Gastroesophageal sphincter (tissue), 4 donors: ENCODE measurements around the gene PRKCD. TPM values are rescaled to one million over a fixed set of nuclear protein-coding genes. Genes with fewer than 3 reads are reported as not detected.

ENCODE experiments used
- ATAC-seq: fragments of 150-250 bp; one replicate; pipeline ENCODE4 v1.9.1; 2016; ENCODE audit warnings: mild to moderate bottlenecking, moderate library complexity
- H3K27ac ChIP-seq, 4 donors: fragments of 200-600 bp; sonication (generic) in 3 of 4; 1 replicate in 3 of 4; 2 replicates in 1 of 4; pipeline ENCODE4 v1.5.1; 2016 to 2019
- H3K27me3 ChIP-seq: fragments of 200-600 bp; sonication (generic); one replicate; pipeline ENCODE4 v1.5.1; 2019
- H3K36me3 ChIP-seq, 2 donors: fragments of 200-600 bp; sonication (generic); one replicate each; pipeline ENCODE4 v1.5.1; 2019; ENCODE audit warnings: control low read depth in 1 of 2
- H3K4me1 ChIP-seq, 3 donors: fragments of 200-600 bp; sonication (generic); 1 replicate in 2 of 3; 2 replicates in 1 of 3; pipeline ENCODE4 v1.5.1; 2016 to 2019; ENCODE audit warnings: control low read depth in 2 of 3
- H3K4me3 ChIP-seq, 2 donors: fragments of 200-600 bp; sonication (generic); one replicate each; pipeline ENCODE4 v1.5.1; 2019; ENCODE audit warnings: mild to moderate bottlenecking in 1 of 2, moderate library complexity in 1 of 2
- H3K9me3 ChIP-seq, 3 donors: fragments of 200-600 bp; sonication (generic); one replicate each; pipeline ENCODE4 v1.5.1; 2017 to 2019; ENCODE audit warnings: control low read depth in 2 of 3
- CTCF ChIP-seq, 4 experiments: fragments of 200-600 bp in 2 of 4; fragments of 450-650 bp in 2 of 4; sonication (generic) in 1 of 4; IDR thresholded peaks; one replicate each; pipeline ENCODE4 v1.5.1; 2017 to 2019; ENCODE audit warnings: antibody characterized with exemption in 4 of 4, mild to moderate bottlenecking in 2 of 4, moderate library complexity in 2 of 4
- EP300 ChIP-seq: sonication (generic); formaldehyde crosslinking; IDR thresholded peaks from one replicate; pipeline ENCODE4 v1.6.1; 2017; ENCODE audit warnings: antibody characterized with exemption, mild to moderate bottlenecking
- POLR2A ChIP-seq, 2 donors: fragments of 450-650 bp; IDR thresholded peaks; one replicate each; pipeline ENCODE4 v1.6.1; 2017; ENCODE audit warnings: antibody characterized with exemption in 2 of 2, mild to moderate bottlenecking in 2 of 2, moderate library complexity in 1 of 2
- POLR2AphosphoS5 ChIP-seq: sonication (generic); formaldehyde crosslinking; IDR thresholded peaks from one replicate; pipeline ENCODE4 v1.6.1; 2017; ENCODE audit warnings: antibody characterized with exemption
- WGBS, 2 donors: methylation state at CpG; one replicate each; pipeline ENCODE4 v1.1.5; 2018; ENCODE audit warnings: low coverage in 1 of 2; 5-methylcytosine and 5-hydroxymethylcytosine counted together
- total RNA-seq, 4 donors: library from RNA; depleted of rRNA; stranded (reverse); fragments of >200 nt; gene quantifications; one replicate each; pipeline ENCODE4 v1.1.0, GENCODE V29; 2016

The PRKCD gene
- total RNA-seq, 4 donors from 2014 or later = 5.5 to 10.1 (median 7.6) TPM

GRCh38 chr3:53187430-53187829, 26.4 kb downstream of the PRKCD start:
- Histone ChIP-seq H3K4me3 (no peak overlapping the region), H3K9me3 (no peaks in the 10 kb centered on the region), H3K36me3 (peaks cover 0 to 96% of the 10 kb centered on the region in 2 donors), H3K27me3 (no peaks in the 10 kb centered on the region), H3K27ac (no peak overlapping the region), H3K4me1 (no peaks in the 10 kb centered on the region)
- ATAC-seq = no peak
- WGBS, 2 donors = 69 to 92% methylated on average over 4 of the region's 4 CpGs
- TF ChIP-seq POLR2A (IDR thresholded peaks at IDR 0.05) = no peak
- no peak for TF ChIP-seq EP300
- no peak for TF ChIP-seq POLR2AphosphoS5
- TF ChIP-seq CTCF (IDR thresholded peaks at IDR 0.05) = no peak

GRCh38 chr3:53188136-53188685, 27.2 kb downstream of the PRKCD start:
- no peak for ATAC-seq
- H3K4me3 ChIP-seq = no peak overlapping the region
- TF ChIP-seq POLR2AphosphoS5 (no peak), CTCF (IDR thresholded peaks at IDR 0.05) (no peak), EP300 (no peak), POLR2A (IDR thresholded peaks at IDR 0.05) (no peak)
- WGBS, 2 donors = 86 to 89% methylated on average over 4 to 5 of the region's 5 CpGs
- H3K27ac ChIP-seq = no peak overlapping the region
- H3K27me3 ChIP-seq = no peaks in the 10 kb centered on the region
- H3K4me1 ChIP-seq = peaks cover 0 to 3% (median 1%) of the 10 kb centered on the region in 3 donors
- H3K9me3 ChIP-seq = no peaks in the 10 kb centered on the region
- peaks cover 0 to 93% of the 10 kb centered on the region in 2 donors for H3K36me3 ChIP-seq

DNA sequence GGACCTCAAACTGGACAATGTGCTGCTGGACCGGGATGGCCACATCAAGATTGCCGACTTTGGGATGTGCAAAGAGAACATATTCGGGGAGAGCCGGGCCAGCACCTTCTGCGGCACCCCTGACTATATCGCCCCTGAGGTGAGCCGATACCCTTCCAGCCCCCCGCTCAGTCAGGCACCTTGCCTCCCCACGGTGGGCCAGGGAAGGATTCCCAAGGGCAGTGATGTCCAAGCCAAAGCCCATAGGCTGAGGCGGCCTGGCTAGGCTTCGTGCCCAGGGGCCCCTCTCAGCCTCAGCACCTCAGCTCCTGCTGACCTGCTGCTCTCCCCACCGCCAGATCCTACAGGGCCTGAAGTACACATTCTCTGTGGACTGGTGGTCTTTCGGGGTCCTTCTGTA, 27.7 kb downstream of the PRKCD start:
- no peak for TF ChIP-seq POLR2A (IDR thresholded peaks at IDR 0.05)
- no peak for TF ChIP-seq CTCF (IDR thresholded peaks at IDR 0.05)
- no peak for TF ChIP-seq EP300
- no peak for TF ChIP-seq POLR2AphosphoS5
- Histone ChIP-seq H3K4me3 (no peak overlapping the region), H3K27ac (no peak overlapping the region), H3K36me3 (peaks cover 0 to 88% of the 10 kb centered on the region in 2 donors), H3K9me3 (no peaks in the 10 kb centered on the region), H3K4me1 (peaks cover 0 to 8% (median 6%) of the 10 kb centered on the region in 3 donors), H3K27me3 (no peaks in the 10 kb centered on the region)
- WGBS, 2 donors = 100% methylated on average over 3 of the region's 13 CpGs; no CpG with 5 or more reads in 1 of the 2 donors
- ATAC-seq = no peak

DNA sequence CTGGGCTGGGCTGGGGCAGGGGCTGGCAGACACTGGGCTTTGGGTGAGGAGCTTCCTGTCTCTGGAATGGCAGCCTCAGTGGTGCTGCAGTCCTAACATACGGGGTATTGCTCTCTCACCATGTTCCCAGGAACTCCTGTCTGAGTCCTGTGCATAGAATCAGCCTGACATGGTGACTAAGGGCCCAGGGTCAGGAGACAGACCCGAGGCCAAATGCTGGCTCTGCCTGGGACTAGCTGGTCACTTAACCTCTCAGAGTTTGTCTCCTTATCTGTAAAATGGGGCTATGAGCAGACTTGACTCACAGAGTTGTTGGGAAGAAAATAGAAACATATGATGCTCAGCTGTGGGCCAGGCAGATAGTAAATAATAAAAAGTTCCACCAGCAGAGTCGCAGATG, 28.3 kb downstream of the PRKCD start:
- ATAC-seq = no peak
- H3K27me3 ChIP-seq = no peaks in the 10 kb centered on the region
- H3K4me1 ChIP-seq = peaks cover 0 to 14% (median 11%) of the 10 kb centered on the region in 3 donors
- 50% methylated on average over 1 of the region's 3 CpGs; no CpG with 5 or more reads in 1 of the 2 donors for WGBS, 2 donors
- no peak overlapping the region for H3K27ac ChIP-seq
- no peak overlapping the region for H3K4me3 ChIP-seq
- TF ChIP-seq POLR2AphosphoS5 (no peak), POLR2A (IDR thresholded peaks at IDR 0.05) (no peak), EP300 (no peak), CTCF (IDR thresholded peaks at IDR 0.05) (no peak)
- no peaks in the 10 kb centered on the region for H3K9me3 ChIP-seq
- peaks cover 0 to 82% of the 10 kb centered on the region in 2 donors for H3K36me3 ChIP-seq

DNA sequence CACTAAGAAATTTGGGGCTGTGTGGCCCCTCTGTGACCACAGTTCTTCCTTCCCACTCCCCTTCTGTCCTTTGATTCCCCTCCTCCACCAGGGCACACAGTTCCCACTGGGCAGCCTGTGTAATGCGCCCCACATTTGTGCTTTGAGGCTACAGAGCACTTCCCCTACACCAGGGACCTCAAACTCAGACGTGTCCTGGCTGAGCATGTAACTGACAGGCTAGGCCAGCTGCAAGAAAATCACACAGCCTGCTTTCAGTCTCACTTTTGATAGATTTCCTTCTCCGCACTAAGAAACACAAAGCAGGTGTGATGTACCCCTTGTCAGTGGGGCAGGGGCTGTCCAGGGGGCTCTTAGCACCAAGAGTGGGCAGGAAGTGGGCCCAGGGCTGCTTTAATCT, 29.6 kb downstream of the PRKCD start:
- H3K36me3 ChIP-seq = peaks cover 0 to 68% of the 10 kb centered on the region in 2 donors
- H3K4me3 ChIP-seq = no peak overlapping the region
- H3K4me1 ChIP-seq = peaks cover 0 to 27% (median 11%) of the 10 kb centered on the region in 3 donors
- 73 to 83% methylated on average over 1 to 2 of the region's 3 CpGs for WGBS, 2 donors
- TF ChIP-seq EP300 = no peak
- TF ChIP-seq CTCF (IDR thresholded peaks at IDR 0.05) = no peak
- no peak for TF ChIP-seq POLR2A (IDR thresholded peaks at IDR 0.05)
- TF ChIP-seq POLR2AphosphoS5 = no peak
- no peaks in the 10 kb centered on the region for H3K27me3 ChIP-seq
- H3K27ac ChIP-seq = no peak overlapping the region
- no peaks in the 10 kb centered on the region for H3K9me3 ChIP-seq
- ATAC-seq = no peak
